ENCODE results near the gene DERL3.

DNA sequence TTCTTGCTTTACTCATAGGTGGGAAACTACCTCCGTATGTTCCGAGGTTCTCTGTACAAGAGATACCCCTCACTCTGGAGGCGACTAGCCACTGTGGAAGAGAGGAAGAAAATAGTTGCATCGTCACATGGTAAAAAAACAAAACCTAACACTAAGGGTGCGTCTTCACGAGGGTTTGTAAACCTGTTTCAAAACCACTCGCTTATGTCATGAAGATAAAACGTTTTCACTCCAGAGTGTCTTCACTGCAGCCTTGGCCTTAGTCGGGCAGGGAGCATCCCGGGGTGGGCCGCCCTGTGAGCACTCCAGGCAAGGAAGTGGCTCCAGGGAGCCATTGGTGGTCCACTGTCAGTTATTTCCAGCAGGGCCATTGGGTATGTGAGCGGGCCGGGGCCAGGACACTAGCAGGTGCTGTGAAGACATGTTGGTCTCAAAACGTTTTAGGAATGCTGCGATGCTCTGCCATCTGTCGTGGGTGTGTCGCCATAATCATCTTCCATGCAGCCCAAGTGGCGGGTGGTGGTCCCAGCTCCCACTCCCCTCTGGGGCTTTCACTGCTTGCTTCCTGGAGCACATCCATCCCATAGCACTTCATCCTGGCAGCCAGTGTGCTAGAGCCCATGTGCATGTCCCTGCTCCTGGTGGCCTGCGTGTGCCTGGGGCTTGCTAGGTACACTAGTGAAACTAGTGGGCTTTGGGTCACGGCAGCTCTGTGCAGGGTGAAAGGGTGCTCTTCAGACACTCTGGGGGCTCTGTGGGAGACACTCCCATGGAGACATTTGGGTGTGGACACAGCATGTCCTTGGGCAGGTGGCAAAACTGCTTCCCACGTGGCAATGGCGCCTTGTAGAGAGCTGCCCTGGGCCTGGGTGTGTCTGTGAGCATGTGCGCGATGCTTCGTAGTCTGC is 46.8 kb downstream of the DERL3 start:
- TF ChIP-seq POLR2A (IDR thresholded peaks at IDR 0.05) (no peak), POLR2AphosphoS5 (IDR thresholded peaks at IDR 0.05) (no peak)
- TF ChIP-seq, protein P1, sequence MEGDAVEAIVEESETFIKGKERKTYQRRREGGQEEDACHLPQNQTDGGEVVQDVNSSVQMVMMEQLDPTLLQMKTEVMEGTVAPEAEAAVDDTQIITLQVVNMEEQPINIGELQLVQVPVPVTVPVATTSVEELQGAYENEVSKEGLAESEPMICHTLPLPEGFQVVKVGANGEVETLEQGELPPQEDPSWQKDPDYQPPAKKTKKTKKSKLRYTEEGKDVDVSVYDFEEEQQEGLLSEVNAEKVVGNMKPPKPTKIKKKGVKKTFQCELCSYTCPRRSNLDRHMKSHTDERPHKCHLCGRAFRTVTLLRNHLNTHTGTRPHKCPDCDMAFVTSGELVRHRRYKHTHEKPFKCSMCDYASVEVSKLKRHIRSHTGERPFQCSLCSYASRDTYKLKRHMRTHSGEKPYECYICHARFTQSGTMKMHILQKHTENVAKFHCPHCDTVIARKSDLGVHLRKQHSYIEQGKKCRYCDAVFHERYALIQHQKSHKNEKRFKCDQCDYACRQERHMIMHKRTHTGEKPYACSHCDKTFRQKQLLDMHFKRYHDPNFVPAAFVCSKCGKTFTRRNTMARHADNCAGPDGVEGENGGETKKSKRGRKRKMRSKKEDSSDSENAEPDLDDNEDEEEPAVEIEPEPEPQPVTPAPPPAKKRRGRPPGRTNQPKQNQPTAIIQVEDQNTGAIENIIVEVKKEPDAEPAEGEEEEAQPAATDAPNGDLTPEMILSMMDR (IDR thresholded peaks at IDR 0.05): no peak

Measured in stomach (tissue), 4 donors.